ENCODE data around the gene CNTN5. TPM values are rescaled to one million over a fixed set of nuclear protein-coding genes. Genes with fewer than 3 reads are reported as not detected.

The CNTN5 gene
- total and polyA plus RNA-seq, 2 experiments from 2014 or later, result 9.6 to 10.6 TPM

DNA sequence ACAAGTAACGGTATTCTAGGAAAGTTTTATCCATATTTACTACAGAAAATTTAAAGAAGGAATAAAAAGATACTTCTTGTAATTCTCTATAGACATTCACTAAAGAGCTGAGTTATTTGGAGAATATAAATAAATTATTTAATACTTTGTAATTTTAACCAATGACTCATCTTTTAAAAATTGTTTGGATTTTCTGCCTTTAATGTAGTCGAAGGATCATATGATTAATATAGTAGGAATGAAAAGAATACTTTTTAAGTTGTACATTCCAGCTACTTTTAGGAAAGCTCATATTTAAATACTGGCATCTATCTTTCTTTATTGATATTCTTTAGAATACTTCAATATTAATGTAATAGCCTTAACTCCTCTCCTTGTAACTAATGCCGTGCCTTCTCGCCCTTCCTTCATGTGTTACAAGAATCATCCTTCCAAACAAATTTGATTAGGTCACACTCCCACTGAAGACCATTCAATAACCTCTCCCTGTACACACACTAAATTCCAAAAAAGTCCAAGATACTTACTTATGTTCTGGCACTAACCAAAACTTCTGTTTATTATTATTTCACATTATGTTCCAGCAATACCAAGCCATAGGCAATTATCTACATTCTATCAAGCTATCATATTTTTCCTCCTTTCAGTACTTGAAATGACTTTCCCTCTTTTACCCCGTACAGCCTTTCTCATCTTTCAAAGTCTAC is 501.9 kb downstream of the CNTN5 start:
- TF ChIP-seq EZH2phosphoT487 (IDR thresholded peaks at IDR 0.05; ENCODE audit: low read depth, severe bottlenecking, unreplicated experiment), result no peak
- TF ChIP-seq, protein P1, sequence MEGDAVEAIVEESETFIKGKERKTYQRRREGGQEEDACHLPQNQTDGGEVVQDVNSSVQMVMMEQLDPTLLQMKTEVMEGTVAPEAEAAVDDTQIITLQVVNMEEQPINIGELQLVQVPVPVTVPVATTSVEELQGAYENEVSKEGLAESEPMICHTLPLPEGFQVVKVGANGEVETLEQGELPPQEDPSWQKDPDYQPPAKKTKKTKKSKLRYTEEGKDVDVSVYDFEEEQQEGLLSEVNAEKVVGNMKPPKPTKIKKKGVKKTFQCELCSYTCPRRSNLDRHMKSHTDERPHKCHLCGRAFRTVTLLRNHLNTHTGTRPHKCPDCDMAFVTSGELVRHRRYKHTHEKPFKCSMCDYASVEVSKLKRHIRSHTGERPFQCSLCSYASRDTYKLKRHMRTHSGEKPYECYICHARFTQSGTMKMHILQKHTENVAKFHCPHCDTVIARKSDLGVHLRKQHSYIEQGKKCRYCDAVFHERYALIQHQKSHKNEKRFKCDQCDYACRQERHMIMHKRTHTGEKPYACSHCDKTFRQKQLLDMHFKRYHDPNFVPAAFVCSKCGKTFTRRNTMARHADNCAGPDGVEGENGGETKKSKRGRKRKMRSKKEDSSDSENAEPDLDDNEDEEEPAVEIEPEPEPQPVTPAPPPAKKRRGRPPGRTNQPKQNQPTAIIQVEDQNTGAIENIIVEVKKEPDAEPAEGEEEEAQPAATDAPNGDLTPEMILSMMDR (IDR thresholded peaks at IDR 0.05; ENCODE audit: poor library complexity), result no peak
- no peak for TF ChIP-seq EZH2 (IDR thresholded peaks at IDR 0.05; ENCODE audit: borderline replicate concordance)
- Histone ChIP-seq H3K27me3 (no peaks in the 10 kb centered on the region), H3K36me3 (replicated peaks; ENCODE audit: insufficient read depth, low read depth) (no peaks in the 10 kb centered on the region), H3K4me2 (no peak overlapping the region), H3K79me2 (no peaks in the 10 kb centered on the region), H2AFZ (no peak overlapping the region), H4K20me1 (ENCODE audit: insufficient read depth, poor library complexity, severe bottlenecking) (no peaks in the 10 kb centered on the region), H3K9me3 (ENCODE audit: low read depth) (no peaks in the 10 kb centered on the region), H3K9me2 (replicated peaks; ENCODE audit: insufficient read depth) (no peaks in the 10 kb centered on the region), H3K4me1 (ENCODE audit: insufficient read depth) (no peaks in the 10 kb centered on the region), H3K4me3 (no peak overlapping the region), H3K27ac (no peak overlapping the region)
- WGBS (ENCODE audit: low lambda C conversion rate, missing lambda C conversion rate), result 86% methylated on average over 5 of the region's 5 CpGs
- no peak for DNase-seq (ENCODE audit: low spot score)

GRCh38 chr11:99531468-99531867 is 510.7 kb downstream of the CNTN5 start:
- no peak overlapping the region for H3K27ac ChIP-seq
- H3K9me2 ChIP-seq (replicated peaks; ENCODE audit: insufficient read depth), result no peaks in the 10 kb centered on the region
- no peak for DNase-seq (ENCODE audit: low spot score)
- TF ChIP-seq, protein P1 (IDR thresholded peaks at IDR 0.05; ENCODE audit: poor library complexity), result no peak
- TF ChIP-seq EZH2 (IDR thresholded peaks at IDR 0.05; ENCODE audit: borderline replicate concordance), result no peak
- TF ChIP-seq EZH2phosphoT487 (IDR thresholded peaks at IDR 0.05; ENCODE audit: low read depth, severe bottlenecking, unreplicated experiment), result no peak
- H3K79me2 ChIP-seq, result no peaks in the 10 kb centered on the region
- H2AFZ ChIP-seq, result no peak overlapping the region
- no peaks in the 10 kb centered on the region for H3K36me3 ChIP-seq (replicated peaks; ENCODE audit: insufficient read depth, low read depth)
- H3K9me3 ChIP-seq (ENCODE audit: low read depth), result no peaks in the 10 kb centered on the region
- H3K4me1 ChIP-seq (ENCODE audit: insufficient read depth), result no peaks in the 10 kb centered on the region
- no peak overlapping the region for H3K4me3 ChIP-seq
- WGBS (ENCODE audit: low lambda C conversion rate, missing lambda C conversion rate), result 94% methylated on average over 13 of the region's 13 CpGs
- H4K20me1 ChIP-seq (ENCODE audit: insufficient read depth, poor library complexity, severe bottlenecking), result no peaks in the 10 kb centered on the region
- H3K27me3 ChIP-seq, result no peaks in the 10 kb centered on the region
- no peak overlapping the region for H3K4me2 ChIP-seq

DNA sequence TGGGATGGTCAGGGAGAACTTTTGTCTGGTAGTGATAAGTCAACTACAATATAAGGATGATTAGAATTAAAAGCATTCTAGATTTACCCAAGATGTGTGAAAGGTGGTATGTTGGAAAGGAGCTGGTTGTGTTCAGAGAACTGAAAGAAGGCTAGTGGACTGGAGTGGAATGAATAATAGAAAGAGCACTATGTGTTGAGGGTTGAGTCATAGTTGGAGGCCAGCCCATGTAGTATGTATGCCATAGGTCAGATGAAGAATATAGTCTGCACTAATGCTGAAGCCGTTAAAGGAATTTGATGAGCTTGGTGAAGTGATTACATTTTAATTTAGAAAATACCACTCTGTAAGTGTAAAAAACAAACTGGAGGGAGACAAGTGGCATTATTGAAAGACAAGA is 514.1 kb downstream of the CNTN5 start:
- H3K9me2 ChIP-seq (replicated peaks; ENCODE audit: insufficient read depth), result no peaks in the 10 kb centered on the region
- DNase-seq (ENCODE audit: low spot score), result no peak
- no peaks in the 10 kb centered on the region for H3K4me1 ChIP-seq (ENCODE audit: insufficient read depth)
- TF ChIP-seq EZH2 (IDR thresholded peaks at IDR 0.05; ENCODE audit: borderline replicate concordance), result no peak
- TF ChIP-seq EZH2phosphoT487 (IDR thresholded peaks at IDR 0.05; ENCODE audit: low read depth, severe bottlenecking, unreplicated experiment), result no peak
- TF ChIP-seq, protein P1 (IDR thresholded peaks at IDR 0.05; ENCODE audit: poor library complexity), result no peak
- 87% methylated on average over 1 of the region's 1 CpG for WGBS (ENCODE audit: low lambda C conversion rate, missing lambda C conversion rate)
- no peak overlapping the region for H3K4me2 ChIP-seq
- no peak overlapping the region for H2AFZ ChIP-seq
- H3K4me3 ChIP-seq, result no peak overlapping the region
- no peaks in the 10 kb centered on the region for H3K27me3 ChIP-seq
- no peaks in the 10 kb centered on the region for H3K36me3 ChIP-seq (replicated peaks; ENCODE audit: insufficient read depth, low read depth)
- no peak overlapping the region for H3K27ac ChIP-seq
- no peaks in the 10 kb centered on the region for H4K20me1 ChIP-seq (ENCODE audit: insufficient read depth, poor library complexity, severe bottlenecking)
- H3K9me3 ChIP-seq (ENCODE audit: low read depth), result no peaks in the 10 kb centered on the region
- no peaks in the 10 kb centered on the region for H3K79me2 ChIP-seq

Data from hepatocyte (in vitro differentiated cells).